SK-N-SH treated with all-trans-retinoic acid at 6 μM for 48 hours (cell line): ENCODE results near the gene KIAA1671.

Experiments used
- ARNTL ChIP-seq: fragments of 450-650 bp; formaldehyde crosslinking; IDR thresholded peaks from 2 replicates; pipeline ENCODE4 v1.5.0; 2020; ENCODE audit warnings: low read depth, mild to moderate bottlenecking, moderate library complexity, borderline replicate concordance
- CSDC2 ChIP-seq: fragments of 250-450 bp; sonication (Bioruptor Pico); IDR thresholded peaks from 2 replicates; pipeline ENCODE4 v1.5.0; 2020; ENCODE audit warnings: mild to moderate bottlenecking, moderate library complexity
- GLIS3 ChIP-seq: fragments of 250-450 bp; sonication (Bioruptor Pico); IDR thresholded peaks from 2 replicates; pipeline ENCODE4 v1.5.0; 2020; ENCODE audit warnings: mild to moderate bottlenecking, moderate library complexity
- ISL1 ChIP-seq: fragments of 250-450 bp; sonication (Bioruptor Pico); IDR thresholded peaks from 2 replicates; pipeline ENCODE4 v2.1.2; 2022; ENCODE audit warnings: mild to moderate bottlenecking, moderate library complexity
- PATZ1 ChIP-seq: fragments of 250-450 bp; sonication (Bioruptor Pico); IDR thresholded peaks from 2 replicates; pipeline ENCODE4 v1.8.0; 2020; ENCODE audit warnings: mild to moderate bottlenecking, moderate library complexity, borderline replicate concordance
- PPARA ChIP-seq: fragments of 250-450 bp; sonication (Bioruptor Pico); IDR thresholded peaks from 2 replicates; pipeline ENCODE4 v1.5.0; 2020; ENCODE audit warnings: mild to moderate bottlenecking, borderline replicate concordance
- RARB ChIP-seq: fragments of 250-450 bp; sonication (Bioruptor Pico); IDR thresholded peaks from 2 replicates; pipeline ENCODE4 v1.8.0; 2021; ENCODE audit warnings: mild to moderate bottlenecking, moderate library complexity
- TCF4 ChIP-seq: fragments of 250-450 bp; sonication (Bioruptor Pico); IDR thresholded peaks from 2 replicates; pipeline ENCODE4 v1.8.0; 2021; ENCODE audit warnings: mild to moderate bottlenecking, moderate library complexity, borderline replicate concordance
- TSHZ2 ChIP-seq: fragments of 250-450 bp; sonication (Bioruptor Pico); IDR thresholded peaks from 2 replicates; pipeline ENCODE4 v1.5.0; 2020; ENCODE audit warnings: mild to moderate bottlenecking, moderate library complexity
- ZC3H10 ChIP-seq: fragments of 250-450 bp; sonication (Bioruptor Pico); IDR thresholded peaks from 2 replicates; pipeline ENCODE4 v1.5.1; 2021; ENCODE audit warnings: mild to moderate bottlenecking, moderate library complexity
- ZFP3 ChIP-seq: fragments of 250-450 bp; sonication (Bioruptor Pico); IDR thresholded peaks from 2 replicates; pipeline ENCODE4 v1.5.0; 2020; ENCODE audit warnings: mild to moderate bottlenecking, moderate library complexity
- TF ChIP-seq, protein P1 (sequence below): fragments of 250-450 bp; sonication (Bioruptor Pico); IDR thresholded peaks from 2 replicates; pipeline ENCODE4 v1.5.1; 2020; ENCODE audit warnings: low read depth, mild to moderate bottlenecking, moderate library complexity

DNA sequence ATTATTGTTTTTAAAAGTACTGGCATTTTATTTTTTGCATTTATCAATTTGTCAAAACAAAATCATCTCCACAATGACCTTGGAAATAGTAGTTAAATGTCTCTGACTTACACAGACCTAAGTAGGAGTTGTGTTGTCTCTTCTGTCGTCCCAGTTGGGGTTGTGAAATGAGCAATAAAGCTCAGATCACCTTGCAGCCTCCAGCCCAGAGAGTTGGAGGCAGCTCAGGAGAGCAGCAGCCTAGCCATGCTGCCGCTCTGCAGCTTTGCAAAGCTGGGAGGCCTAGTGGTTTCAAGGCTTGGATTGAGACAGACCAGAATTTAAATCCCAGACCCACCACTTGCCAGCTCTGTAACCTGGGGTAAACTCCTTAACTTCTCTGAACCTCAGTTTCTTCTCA lies 181.9 kb downstream of the KIAA1671 start:
- no peak for TF ChIP-seq ISL1
- TF ChIP-seq ZFP3 (CRISPR knock-in tag), result no peak
- no peak for TF ChIP-seq GLIS3 (CRISPR knock-in tag)
- no peak for TF ChIP-seq ZC3H10 (CRISPR knock-in tag)
- TF ChIP-seq, protein P1, sequence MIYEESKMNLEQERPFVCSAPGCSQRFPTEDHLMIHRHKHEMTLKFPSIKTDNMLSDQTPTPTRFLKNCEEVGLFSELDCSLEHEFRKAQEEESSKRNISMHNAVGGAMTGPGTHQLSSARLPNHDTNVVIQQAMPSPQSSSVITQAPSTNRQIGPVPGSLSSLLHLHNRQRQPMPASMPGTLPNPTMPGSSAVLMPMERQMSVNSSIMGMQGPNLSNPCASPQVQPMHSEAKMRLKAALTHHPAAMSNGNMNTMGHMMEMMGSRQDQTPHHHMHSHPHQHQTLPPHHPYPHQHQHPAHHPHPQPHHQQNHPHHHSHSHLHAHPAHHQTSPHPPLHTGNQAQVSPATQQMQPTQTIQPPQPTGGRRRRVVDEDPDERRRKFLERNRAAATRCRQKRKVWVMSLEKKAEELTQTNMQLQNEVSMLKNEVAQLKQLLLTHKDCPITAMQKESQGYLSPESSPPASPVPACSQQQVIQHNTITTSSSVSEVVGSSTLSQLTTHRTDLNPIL, result no peak
- no peak for TF ChIP-seq PATZ1
- no peak for TF ChIP-seq PPARA
- no peak for TF ChIP-seq ARNTL
- no peak for TF ChIP-seq CSDC2
- TF ChIP-seq TSHZ2 (CRISPR knock-in tag), result no peak
- TF ChIP-seq RARB (CRISPR knock-in tag), result no peak
- no peak for TF ChIP-seq TCF4
